GM12878 (cell line): Measurements from ENCODE around the gene BRDT.

ENCODE experiments used
- BCLAF1 ChIP-seq: fragments of 450-650 bp; IDR thresholded peaks from 2 replicates; pipeline ENCODE4 v1.6.1; 2017; ENCODE audit warnings: antibody characterized with exemption, mild to moderate bottlenecking, moderate library complexity
- BHLHE40 ChIP-seq, 2 experiments: fragments of 450-650 bp in 1 of 2; IDR thresholded peaks; 2 replicates each; pipeline ENCODE4 v1.6.1; 2011 to 2017; ENCODE audit warnings: low read depth in 2 of 2, borderline replicate concordance in 1 of 2, improper control_type of control experiment in 1 of 2, low read length in 1 of 2, mild to moderate bottlenecking in 1 of 2
- CBX3 ChIP-seq: fragments of 200-600 bp; sonication (generic); IDR thresholded peaks from 2 replicates; pipeline ENCODE4 v1.6.1; 2016; ENCODE audit warnings: low read depth, borderline replicate concordance
- CTCF ChIP-seq, 3 experiments: IDR thresholded peaks in 2 of 3; conservative IDR thresholded peaks in 1 of 3; 2 replicates each; pipeline ENCODE4 v1.5.1; 2011; ENCODE audit warnings: low read depth in 3 of 3, low read length in 3 of 3, mild to moderate bottlenecking in 3 of 3, control low read depth in 2 of 3, moderate library complexity in 2 of 3, inconsistent platforms in 1 of 3, mixed read lengths in 1 of 3; ENCODE audit not compliant: control insufficient read depth in 2 of 3, insufficient read depth in 1 of 3; ENCODE audit errors: extremely low read depth in 1 of 3
- DPF2 ChIP-seq: fragments of 450-650 bp; IDR thresholded peaks from 2 replicates; pipeline ENCODE4 v1.6.1; 2017; ENCODE audit warnings: mild to moderate bottlenecking
- EP300 ChIP-seq, 2 experiments: fragments of 150-350 bp in 1 of 2; IDR thresholded peaks; 2 replicates each; pipeline ENCODE4 v1.6.1; 2011 to 2012; ENCODE audit warnings: low read depth in 2 of 2, low read length in 2 of 2, borderline replicate concordance in 1 of 2, improper control_type of control experiment in 1 of 2, inconsistent platforms in 1 of 2; ENCODE audit not compliant: control insufficient read depth in 1 of 2
- FOS ChIP-seq: IDR thresholded peaks from 3 replicates; pipeline ENCODE4 v1.6.1; 2011; ENCODE audit warnings: borderline replicate concordance; ENCODE audit not compliant: insufficient read length; ENCODE audit errors: extremely low read depth
- MTA3 ChIP-seq: IDR thresholded peaks from 2 replicates; pipeline ENCODE4 v1.6.1; 2012; ENCODE audit warnings: low read length, inconsistent platforms, borderline replicate concordance
- PRDM15 ChIP-seq: fragments of 450-650 bp; formaldehyde crosslinking; IDR thresholded peaks from 2 replicates; pipeline ENCODE4 v1.4.0; 2020; ENCODE audit warnings: mild to moderate bottlenecking, moderate library complexity
- SMC3 ChIP-seq: IDR thresholded peaks from 2 replicates; pipeline ENCODE4 v1.6.1; 2011; ENCODE audit warnings: low read length, improper control_type of control experiment, borderline replicate concordance
- TBL1XR1 ChIP-seq: IDR thresholded peaks from 2 replicates; pipeline ENCODE4 v1.6.1; 2012; ENCODE audit warnings: low read depth, low read length, improper control_type of control experiment
- ZNF217 ChIP-seq: fragments of 450-650 bp; IDR thresholded peaks from 2 replicates; pipeline ENCODE4 v1.6.1; 2017; ENCODE audit warnings: antibody characterized with exemption, mild to moderate bottlenecking
- ZZZ3 ChIP-seq: IDR thresholded peaks from 2 replicates; pipeline ENCODE4 v1.6.1; 2011; ENCODE audit warnings: low read depth; ENCODE audit not compliant: control insufficient read depth, insufficient read length

- TF ChIP-seq CTCF (IDR thresholded peaks at IDR 0.05 in 2 of 3, conservative IDR thresholded peaks at IDR 0.05 in 1 of 3; ENCODE audit: control insufficient read depth in 2 of 3, extremely low read depth in 1 of 3, insufficient read depth in 1 of 3, low read depth in 3 of 3, low read length in 3 of 3) (no peak), BCLAF1 (no peak), FOS (no peak), EP300 (IDR thresholded peaks at IDR 0.05; ENCODE audit: borderline replicate concordance in 1 of 2, control insufficient read depth in 1 of 2, low read depth in 2 of 2, low read length in 2 of 2) (no peak), SMC3 (no peak), PRDM15 (CRISPR knock-in tag) (no peak), ZZZ3 (no peak), ZNF217 (no peak), BHLHE40 (IDR thresholded peaks at IDR 0.05; ENCODE audit: borderline replicate concordance in 1 of 2, low read depth in 2 of 2, low read length in 1 of 2) (no peak), CBX3 (no peak), TBL1XR1 (no peak), DPF2 (no peak), MTA3 (no peak)
Measured at GRCh38 chr1:92017656-92018055, 68.5 kb downstream of the BRDT start.
